Right renal pelvis (tissue), 4 donors: ENCODE measurements around the gene PLVAP. TPM values are rescaled to one million over a fixed set of nuclear protein-coding genes. Genes with fewer than 3 reads are reported as not detected.

ENCODE experiments used
- DNase-seq, 4 donors: peaks; one replicate each; pipeline ENCODE4 v3.0.0-alpha.2; 2013; ENCODE audit warnings: low read depth in 4 of 4, low spot score in 3 of 4, missing footprints in 1 of 4
- polyA plus RNA-seq, 4 donors: library from polyadenylated mRNA; unstranded; fragments of 120-200 nt; gene quantifications; one replicate each; pipeline ENCODE4 v1.2.1, GENCODE V29; 2013; ENCODE audit not compliant: insufficient read length in 4 of 4

The PLVAP gene
- polyA plus RNA-seq, 4 donors = 178 to 215 (median 198) TPM

DNA sequence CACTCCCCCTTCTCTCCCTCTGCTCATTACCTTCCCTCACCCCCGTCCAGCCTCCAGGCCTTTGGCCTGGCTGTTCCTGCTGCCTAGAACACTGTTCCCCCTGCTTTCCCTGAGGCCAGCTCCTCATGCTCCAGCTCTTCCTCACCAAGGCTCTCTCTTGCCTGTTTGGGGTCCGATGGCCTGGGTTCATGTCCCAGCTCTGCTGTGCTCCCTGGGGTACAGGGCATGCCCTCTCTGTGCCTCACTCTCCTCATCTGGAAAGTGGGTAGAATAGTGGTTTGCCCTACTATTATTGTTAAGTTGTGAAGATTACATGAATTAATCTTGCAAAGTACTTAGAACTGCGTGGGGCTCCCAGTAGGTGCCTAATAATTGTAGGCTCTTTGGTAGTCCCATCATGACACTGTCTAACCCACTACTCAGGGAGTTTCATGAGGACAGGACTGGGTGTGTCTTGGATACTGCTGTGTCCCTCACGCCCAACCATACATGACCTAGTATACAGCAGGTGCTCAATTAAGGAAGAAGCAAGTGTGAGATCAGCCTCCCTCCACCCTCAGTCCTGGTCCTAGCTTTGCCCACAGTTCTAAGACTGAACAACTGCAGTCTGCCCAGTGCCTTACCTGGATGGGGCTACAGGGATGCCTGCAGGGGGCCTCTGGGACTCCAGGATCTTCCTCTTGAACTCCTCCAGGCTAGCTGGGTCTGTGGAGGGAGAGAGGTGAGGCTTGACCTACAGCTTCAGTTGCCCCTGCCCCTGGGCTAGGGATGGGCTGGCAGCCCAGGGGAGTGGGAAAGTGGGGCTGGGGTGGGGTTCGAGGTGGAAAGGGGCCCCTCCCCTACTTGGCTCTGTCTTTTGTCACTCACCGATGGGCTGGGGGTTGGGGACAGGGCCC is 17.0 kb downstream of the PLVAP start:
- no peak for DNase-seq

DNA sequence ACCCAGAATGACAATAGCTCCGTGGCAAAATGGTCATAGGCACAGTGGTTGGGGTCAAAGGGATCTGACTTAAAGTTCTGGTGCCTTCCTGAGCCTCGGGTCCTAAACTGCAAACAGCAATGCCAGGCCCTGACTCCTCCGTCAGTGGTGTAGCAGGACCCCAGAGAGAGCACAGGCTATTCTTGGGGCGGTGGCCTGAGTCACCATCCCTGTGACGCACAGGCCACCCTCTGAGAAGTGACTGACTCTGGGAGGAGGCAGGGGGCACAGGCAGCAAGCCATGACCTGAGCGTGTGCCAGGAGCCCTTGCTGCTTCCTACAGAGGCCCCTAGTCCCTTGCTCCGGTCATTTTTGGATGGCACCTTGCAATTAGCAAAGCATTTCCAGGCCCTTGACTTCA is 18.7 kb downstream of the PLVAP start:
- DNase-seq = no peak

DNA sequence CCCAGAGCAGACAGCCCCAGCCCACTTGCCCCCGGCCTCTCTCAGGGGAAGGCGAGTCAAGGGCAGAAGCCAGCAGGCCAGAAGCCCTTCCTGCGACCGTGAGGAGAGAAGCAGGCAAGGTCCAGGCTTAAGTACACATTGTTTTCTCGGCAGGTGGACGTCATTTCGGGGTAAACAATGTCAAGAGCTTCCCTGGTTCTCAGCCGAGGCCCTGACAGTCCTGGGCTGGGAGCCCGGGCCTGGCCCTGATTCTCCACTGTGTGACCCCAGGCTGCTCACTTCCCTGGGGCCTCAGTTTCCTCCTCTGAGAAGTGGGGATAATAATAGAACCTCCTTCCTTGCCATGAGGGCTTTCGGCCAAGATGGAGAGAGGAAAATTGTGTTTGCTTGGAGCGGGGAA is 19.4 kb downstream of the PLVAP start:
- DNase-seq = no peak

DNA sequence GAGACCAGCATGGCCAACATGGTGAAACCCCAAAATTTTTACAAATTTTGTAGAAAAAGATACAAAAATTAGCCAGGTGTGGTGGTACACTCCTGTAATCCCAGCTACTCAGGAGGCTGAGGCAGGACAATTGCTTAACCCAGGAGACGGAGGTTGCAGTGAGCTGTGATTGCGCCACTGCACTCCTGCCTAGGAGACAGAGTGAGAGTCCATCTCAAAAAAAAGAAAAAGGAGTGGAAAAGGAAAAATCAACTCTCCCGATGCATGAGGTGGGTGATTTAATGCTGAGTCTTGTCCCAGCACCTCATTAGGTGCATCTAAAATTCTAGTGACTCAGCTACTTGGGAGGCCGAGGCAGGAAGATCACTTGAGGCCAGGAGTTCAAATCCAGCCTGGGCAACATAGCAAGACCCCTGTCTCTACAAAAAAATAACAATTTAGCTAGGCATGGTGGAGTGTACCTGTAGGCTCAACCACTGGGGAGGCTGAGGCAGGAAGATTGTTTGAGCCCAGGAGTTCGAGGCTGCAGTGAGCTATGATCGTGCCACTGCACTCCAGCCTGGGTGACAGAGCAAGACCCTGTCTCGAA is 20.0 kb downstream of the PLVAP start:
- no peak for DNase-seq

DNA sequence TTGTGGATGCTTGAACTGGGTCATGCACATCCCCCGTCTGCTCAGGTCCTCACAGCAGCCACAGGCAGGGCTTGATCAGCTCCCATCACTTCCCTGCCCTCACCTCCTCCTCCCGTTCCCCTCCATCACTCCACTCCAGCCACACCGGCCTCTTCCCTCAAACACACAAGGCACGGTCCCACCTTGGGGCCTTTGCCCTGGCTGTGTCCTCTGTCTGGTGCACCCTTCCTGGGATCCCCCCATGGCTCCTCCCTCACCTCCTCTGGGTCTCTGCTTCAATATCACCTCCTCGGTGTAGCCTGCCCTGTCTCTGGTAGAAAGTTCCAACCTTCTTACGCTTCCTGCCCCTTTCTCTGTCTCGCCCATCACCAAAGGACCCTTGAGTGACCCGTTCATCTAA is 23.8 kb downstream of the PLVAP start:
- DNase-seq = no peak

DNA sequence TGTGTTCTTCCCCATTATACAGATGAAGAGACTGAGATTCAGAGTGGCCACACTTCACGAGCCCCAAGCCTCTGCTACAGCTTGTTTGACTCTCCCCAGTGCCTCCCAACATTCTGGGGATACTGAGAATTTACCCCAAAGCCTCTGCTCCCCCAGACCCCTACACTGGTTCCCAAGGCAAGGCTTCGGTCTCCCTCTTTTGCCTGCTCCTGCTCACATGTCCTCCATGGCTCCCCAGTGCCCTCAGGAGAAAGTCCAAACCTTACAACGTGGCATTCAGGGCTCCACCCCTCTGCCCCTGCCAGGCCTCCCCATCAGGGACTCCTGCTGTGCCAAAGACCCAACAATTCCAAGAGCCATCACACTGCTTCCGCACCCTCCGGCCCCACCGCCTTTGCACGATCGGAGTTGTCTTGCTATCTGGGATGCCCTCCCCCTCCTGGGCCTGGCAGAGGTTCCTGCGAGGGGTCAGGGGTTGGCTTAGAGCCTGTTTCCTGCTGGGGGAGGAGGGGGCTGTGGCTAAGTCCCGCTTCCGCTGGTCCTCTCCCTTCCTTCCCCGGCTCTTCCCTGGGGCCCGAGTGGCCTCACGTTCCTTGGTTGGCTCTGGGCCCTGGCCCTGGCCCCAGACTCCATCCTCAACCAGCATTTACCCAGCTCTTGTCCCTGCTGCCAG is 24.4 kb downstream of the PLVAP start:
- DNase-seq = no peak

DNA sequence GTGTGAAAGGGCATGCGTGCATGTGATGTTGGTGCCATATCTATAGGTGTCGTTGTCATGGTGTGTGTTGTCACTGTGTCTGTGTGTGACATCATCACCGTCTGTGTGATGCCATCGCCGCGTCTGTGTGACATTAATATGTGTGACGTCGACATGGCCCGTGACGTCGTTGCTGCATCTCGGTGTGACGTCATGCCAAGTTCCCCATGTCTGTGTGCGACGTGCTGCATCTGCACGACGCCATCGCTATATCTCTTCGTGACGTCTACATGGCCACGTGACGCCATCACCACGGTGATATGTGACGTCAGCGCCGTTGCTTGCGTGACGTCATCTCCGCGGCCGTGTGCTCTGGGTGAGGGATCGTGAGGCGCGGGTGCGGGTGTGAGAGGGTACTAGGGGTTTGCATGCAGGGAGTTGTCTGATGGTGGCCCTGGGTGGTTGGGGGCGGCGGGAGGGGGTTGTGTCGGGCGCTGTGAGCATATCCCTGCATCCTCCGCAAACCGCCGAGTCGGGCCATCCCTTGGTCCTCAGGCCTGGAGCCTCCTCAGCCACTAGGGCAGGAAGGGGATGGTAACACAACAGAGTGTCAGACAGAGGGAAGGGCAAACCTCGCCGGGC is 25.2 kb downstream of the PLVAP start:
- no peak for DNase-seq

DNA sequence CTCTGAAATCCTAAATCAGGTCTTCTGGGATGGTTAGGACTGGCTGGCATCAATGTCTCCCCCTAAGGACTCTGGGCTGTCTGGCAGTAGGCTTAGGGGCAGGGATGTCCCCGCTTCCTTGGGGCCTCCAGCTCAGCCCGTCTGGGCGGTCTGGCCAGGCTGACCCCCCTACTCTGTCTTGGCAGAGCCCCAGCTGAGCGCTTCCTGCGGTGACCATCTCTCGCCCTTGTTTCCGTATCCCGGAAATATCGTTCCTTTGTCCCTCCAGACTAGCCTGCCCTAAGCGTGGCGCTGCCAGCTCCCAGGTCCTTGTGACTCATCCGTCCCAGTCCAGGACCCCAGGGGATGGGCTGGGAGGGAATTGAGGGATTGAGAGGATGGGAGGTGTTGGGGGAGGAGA is 28.4 kb downstream of the PLVAP start:
- DNase-seq = peak in 1 of 4 donors; percentile 45

DNA sequence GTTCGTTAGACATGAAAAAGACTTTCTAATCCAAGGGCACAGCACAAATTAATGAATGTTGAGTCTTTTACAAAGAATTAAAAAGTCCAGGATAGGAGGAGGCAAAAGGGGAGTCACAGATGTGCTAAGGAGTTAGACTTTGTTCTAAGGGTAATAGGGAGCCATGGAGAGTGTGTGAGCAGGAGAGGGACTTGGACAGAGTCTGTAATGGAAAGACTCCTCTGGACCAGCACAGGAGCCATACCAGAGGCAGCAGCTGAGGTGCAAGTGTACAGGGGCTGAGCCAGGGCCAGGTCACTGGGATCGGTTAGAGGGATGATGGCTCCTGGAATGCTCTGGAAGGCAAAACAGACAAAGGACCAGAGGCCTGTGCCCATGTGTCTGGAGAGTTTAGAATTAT is 29.3 kb downstream of the PLVAP start:
- no peak for DNase-seq

DNA sequence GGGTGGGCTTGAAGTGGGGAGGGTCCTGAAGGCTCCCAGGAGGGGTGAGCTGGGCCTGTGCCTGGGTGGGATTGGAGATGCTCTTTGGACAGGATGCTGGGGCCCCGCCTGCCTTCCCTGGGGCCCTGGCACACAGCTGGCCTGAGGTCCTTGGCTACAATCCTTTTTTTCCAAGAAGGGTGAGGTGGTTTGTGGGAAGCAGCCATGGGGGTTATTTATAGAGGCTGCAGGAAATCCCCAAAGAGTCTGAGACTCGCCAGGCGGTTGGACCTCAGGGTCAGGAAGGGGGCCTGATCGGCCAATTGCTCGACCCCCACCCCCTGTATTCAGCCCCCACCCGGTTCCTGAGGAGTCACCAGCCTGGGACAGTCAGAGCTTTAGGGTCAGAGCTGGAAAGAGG is 29.8 kb downstream of the PLVAP start:
- no peak for DNase-seq

DNA sequence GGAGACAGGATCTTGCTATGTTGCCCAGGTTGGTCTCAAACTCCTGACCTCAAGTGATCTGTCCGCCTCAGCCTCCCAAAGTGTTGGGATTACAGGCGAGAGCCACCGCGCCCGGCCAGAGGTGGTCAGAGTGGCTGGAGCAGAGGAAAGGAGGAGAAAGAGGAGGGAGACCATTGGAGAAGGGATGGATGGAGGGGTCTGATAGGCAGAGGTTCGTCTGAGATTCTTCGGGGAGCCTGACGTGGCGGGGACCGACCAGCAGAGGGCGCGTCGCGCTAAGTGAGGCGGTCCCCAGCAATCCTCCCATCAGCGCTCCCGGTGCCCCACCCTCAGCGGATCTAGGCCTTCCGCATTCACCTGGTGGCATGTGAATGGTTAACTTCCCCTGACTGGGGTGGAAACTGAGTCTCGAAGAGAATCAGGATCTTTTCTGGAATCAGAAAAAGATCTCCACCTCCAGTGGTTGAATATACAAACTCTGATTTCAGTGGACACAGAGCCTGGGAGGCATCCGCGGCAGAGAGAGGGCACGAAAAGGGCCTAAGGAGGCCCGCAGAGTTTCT is 31.0 kb downstream of the PLVAP start:
- no peak for DNase-seq

DNA sequence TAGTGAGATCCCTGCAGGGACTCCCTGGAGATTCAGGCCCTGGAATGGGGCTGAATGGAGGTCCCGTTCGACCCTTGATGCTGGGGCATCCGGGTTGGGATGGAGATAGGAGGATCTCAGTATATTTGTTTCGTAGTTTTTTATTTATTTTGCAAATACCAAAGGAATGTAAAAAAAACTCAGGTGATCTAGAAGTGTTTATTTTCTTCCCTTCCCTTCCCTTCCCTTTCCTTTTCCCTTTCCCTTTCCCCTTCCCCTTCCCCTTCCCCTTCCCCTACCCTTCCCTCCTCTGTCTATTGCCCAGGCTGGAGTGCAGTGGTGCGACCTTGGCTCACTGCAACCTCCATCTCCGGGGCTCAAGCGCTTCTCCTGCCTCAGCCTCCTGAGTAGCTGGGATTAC is 35.3 kb downstream of the PLVAP start:
- DNase-seq = no peak

DNA sequence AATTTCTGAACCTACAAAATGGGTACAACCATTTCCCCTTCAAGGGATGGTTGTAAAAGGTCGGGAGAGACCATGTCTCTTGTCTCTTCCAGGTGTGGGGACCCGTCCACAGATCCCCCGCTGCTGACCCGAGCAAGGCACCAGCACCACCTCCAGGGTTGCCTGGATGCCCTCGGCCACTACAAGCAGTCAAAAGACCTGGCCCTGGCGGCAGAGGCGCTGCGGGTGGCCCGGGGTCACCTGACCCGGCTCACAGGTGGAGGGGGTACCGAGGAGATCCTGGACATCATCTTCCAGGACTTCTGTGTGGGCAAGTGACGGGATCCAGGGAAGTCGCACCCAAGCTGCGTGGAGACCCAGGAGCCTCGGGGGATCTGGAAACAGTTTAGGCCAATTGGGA is 35.8 kb downstream of the PLVAP start:
- DNase-seq = no peak

DNA sequence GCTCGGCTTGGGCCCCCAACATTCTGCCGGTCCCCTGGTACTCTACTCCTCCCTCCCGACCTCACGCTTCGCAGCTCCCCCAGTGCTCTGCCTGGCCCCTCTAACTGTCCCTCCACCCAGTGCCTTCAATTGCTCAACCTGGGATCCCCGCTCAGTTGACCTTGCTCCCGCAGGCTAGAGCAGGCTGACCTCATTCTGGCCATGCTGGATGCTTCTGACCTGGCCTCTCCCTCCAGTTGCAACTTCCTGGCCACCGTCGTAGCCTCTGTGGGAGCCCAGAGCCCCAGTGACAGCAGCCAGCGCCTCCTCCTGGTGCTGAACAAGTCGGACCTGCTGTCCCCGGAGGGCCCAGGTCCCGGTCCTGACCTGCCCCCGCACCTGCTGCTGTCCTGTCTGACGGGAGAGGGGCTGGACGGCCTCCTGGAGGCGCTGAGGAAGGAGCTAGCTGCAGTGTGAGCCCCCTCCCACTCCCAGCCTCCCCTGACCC is 36.2 kb downstream of the PLVAP start:
- no peak for DNase-seq

DNA sequence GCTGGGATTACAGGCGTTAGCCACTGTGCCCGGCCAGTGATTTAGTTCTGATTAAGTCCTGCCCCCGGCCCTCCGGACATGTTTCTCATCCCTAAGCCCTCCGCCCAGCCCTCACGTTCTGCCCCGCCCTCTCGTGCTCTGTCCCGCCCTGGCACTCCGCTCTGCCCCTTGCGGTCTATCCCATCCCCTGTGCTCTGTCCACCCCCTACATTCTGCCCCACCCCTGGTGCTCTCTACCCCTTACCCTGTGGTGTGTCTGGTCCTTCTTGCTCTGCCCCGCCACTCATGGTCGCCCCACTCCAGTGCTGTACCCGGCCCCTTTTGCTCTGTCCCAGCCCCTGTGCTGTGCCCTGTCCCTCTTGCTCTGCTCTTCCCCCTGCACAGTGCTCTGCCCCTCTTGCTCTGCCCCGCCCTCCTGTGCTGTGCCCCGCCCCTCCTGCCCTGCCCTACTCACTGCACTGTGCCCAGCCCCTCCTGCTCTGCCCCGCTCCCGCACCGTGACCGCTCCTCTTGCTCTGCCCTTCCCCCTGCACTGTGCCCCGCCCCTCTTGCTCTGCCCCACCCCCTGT is 36.8 kb downstream of the PLVAP start:
- DNase-seq = no peak

DNA sequence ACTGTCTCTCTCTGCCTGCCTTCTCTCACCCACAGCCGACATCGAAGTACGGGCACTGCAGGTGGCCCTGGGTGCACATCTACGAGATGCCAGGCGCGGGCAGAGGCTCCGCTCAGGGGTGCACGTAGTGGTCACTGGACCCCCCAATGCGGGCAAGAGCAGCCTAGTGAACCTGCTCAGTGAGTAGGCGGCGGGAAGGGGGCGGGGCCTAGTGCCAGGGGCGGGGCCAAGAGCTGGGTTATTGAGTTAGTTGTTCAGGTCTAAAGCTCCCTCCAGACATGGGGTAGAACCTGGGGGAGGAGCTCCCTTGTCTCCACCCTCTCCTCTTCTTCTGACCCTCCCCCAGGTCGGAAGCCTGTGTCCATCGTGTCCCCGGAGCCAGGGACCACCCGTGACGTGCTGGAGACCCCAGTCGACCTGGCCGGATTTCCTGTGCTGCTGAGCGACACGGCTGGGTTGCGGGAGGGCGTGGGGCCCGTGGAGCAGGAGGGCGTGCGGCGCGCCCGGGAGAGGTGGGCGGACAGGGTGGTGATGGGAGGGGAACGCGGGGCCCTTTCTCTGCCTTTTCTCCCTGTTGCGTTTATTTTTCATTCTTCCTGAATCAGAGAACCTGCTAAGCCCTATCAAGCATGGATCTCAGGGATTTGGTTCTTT is 37.9 kb downstream of the PLVAP start:
- DNase-seq = no peak

DNA sequence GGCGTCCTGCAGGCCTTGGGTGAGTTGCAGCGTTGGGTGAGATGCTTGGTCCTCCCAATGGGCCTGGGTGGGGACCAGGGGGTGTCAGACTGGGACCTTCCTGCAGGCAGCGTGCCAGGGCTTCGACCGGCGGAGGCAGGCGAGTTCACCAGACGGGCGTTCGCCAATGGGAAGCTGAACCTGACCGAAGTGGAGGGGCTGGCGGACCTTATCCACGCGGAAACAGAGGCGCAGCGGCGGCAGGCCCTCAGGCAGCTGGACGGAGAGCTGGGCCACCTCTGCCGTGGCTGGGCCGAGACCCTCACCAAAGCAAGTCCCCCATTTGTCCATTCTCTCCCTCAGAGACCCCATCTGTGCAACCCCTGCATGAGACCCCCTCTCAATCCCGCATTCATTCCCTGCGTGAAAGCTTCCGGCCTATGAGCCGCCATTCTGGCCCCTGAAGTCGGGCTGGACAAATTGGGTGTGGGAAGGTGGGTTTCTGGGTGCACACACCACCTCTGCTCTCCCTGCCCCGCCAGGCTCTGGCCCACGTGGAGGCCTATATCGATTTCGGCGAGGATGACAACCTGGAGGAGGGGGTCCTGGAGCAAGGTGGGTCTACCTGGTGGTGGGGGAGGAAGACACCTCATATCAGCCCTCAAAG is 38.6 kb downstream of the PLVAP start:
- DNase-seq = no peak

DNA sequence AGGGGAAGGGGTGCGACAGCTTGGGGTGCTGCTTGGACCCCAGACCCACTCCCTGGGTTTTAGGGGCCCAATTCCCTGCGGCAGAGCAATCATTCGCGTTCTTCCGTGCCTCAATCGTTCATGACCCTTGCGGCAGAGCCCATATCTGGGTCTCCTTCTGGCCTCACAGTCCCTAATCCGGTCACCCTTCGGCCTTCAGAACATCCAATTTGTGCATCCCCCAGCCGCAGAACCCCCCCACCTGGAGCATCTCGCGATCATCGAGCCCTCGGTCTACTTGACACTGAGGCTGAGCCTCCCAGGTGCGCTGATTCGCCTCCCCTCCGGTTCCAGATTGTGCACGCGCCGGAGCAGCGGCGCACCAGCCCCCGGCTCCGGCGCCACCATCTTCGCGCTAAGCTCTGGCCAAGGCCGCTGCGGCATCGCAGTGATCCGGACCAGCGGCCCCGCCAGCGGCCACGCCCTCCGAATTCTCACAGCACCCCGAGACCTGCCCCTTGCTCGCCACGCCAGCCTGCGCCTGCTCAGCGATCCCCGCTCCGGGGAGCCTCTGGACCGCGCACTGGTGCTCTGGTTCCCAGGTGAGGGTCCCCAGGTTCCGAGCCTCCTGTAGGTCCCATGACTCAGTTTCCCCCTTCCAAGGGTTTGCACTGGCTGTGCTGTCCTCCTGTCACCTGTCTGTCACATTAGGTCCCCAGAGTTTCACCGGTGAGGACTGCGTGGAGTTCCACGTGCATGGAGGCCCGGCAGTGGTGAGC is 39.3 kb downstream of the PLVAP start:
- DNase-seq = no peak
